Mammary epithelial cell (primary cell): ENCODE data around the gene SLC31A1.

ENCODE experiments used
- CTCF ChIP-seq, 2 donors: IDR thresholded peaks in 1 of 2; conservative IDR thresholded peaks in 1 of 2; 2 replicates each; pipeline ENCODE4 v1.5.1; 2011 to 2012; ENCODE audit warnings: inconsistent platforms in 2 of 2, low read length in 2 of 2, mild to moderate bottlenecking in 2 of 2, control low read depth in 1 of 2, low read depth in 1 of 2; ENCODE audit not compliant: insufficient read depth in 1 of 2; ENCODE audit errors: extremely low read depth in 1 of 2
- EZH2 ChIP-seq: IDR thresholded peaks from 2 replicates; pipeline ENCODE4 v1.6.1; 2012; ENCODE audit warnings: low read length, inconsistent platforms, borderline replicate concordance

- TF ChIP-seq CTCF (conservative IDR thresholded peaks at IDR 0.05 in 1 of 2, IDR thresholded peaks at IDR 0.05 in 1 of 2; ENCODE audit: extremely low read depth in 1 of 2, insufficient read depth in 1 of 2, low read depth in 1 of 2, low read length in 2 of 2): no peak
- TF ChIP-seq EZH2: no peak
These were observed 37.3 kb upstream of the SLC31A1 start for GRCh38 chr9:113183956-113184488.
